ENCODE measurements around the gene MYCL.

The MYCL gene

GRCh38 chr1:39927538-39927937 is 25.8 kb upstream of the MYCL start:
- H3K27ac ChIP-seq, result no peak overlapping the region
- TF ChIP-seq CTCF (conservative IDR thresholded peaks at IDR 0.05), result no peak

GRCh38 chr1:39926820-39927219 is 25.1 kb upstream of the MYCL start:
- H3K27ac ChIP-seq, result no peak overlapping the region

GRCh38 chr1:39926343-39926793 is 24.7 kb upstream of the MYCL start:
- no peak for TF ChIP-seq CTCF (conservative IDR thresholded peaks at IDR 0.05)
- H3K27ac ChIP-seq, result no peak overlapping the region

More at GRCh38 chr1:39926820-39927219, 25.1 kb upstream of the MYCL start:
- no peak for TF ChIP-seq CTCF (conservative IDR thresholded peaks at IDR 0.05)

- no peak overlapping the region for H3K27ac ChIP-seq
- no peak for TF ChIP-seq CTCF (conservative IDR thresholded peaks at IDR 0.05)
Measured at GRCh38 chr1:39925721-39926342, 24.1 kb upstream of the MYCL start.

GRCh38 chr1:39922251-39922688 is 20.6 kb upstream of the MYCL start:
- no peak overlapping the region for H3K27ac ChIP-seq
- no peak for TF ChIP-seq CTCF (conservative IDR thresholded peaks at IDR 0.05)

GRCh38 chr1:39919545-39919944 is 17.8 kb upstream of the MYCL start:
- no peak overlapping the region for H3K27ac ChIP-seq
- TF ChIP-seq CTCF (conservative IDR thresholded peaks at IDR 0.05), result peak; percentile 84

GRCh38 chr1:39917825-39918224 is 16.1 kb upstream of the MYCL start:
- no peak for TF ChIP-seq CTCF (conservative IDR thresholded peaks at IDR 0.05)

More at GRCh38 chr1:39917825-39918224, 16.1 kb upstream of the MYCL start:
- no peak overlapping the region for H3K27ac ChIP-seq
